Measurements from ENCODE around the gene ALX3.

DNA sequence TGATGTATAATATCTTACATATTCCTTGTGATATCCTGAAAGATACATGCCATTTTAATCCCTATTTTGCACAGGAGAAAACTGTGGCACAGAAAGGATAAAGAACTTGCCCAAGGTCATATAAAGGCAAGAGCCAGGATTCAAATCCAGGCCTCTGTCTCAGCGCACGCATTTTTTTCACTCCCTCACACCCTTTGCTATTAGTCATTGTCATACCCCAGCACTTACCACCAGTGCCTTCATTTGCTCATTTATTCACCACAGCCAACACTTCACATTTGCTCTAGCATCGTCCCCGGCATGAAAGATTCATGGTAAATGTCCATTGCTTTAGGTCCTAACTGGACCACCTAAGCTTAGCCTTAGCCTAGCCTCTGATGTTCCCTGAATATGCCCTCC is 14.2 kb downstream of the ALX3 start:
- TF ChIP-seq, protein P1, sequence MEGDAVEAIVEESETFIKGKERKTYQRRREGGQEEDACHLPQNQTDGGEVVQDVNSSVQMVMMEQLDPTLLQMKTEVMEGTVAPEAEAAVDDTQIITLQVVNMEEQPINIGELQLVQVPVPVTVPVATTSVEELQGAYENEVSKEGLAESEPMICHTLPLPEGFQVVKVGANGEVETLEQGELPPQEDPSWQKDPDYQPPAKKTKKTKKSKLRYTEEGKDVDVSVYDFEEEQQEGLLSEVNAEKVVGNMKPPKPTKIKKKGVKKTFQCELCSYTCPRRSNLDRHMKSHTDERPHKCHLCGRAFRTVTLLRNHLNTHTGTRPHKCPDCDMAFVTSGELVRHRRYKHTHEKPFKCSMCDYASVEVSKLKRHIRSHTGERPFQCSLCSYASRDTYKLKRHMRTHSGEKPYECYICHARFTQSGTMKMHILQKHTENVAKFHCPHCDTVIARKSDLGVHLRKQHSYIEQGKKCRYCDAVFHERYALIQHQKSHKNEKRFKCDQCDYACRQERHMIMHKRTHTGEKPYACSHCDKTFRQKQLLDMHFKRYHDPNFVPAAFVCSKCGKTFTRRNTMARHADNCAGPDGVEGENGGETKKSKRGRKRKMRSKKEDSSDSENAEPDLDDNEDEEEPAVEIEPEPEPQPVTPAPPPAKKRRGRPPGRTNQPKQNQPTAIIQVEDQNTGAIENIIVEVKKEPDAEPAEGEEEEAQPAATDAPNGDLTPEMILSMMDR (IDR thresholded peaks at IDR 0.05) = no peak
- TF ChIP-seq EP300 (IDR thresholded peaks at IDR 0.05) (no peak), POLR2A (IDR thresholded peaks at IDR 0.05) (no peak)
